B cell (primary cell): ENCODE data around the gene ARRDC1. TPM values are rescaled to one million over a fixed set of nuclear protein-coding genes. Genes with fewer than 3 reads are reported as not detected.

Experiments
- ATAC-seq: fragments of 200-7000 bp; cut with Tn5 transposase; one replicate; pipeline ENCODE4 v1.10.0; 2021; ENCODE audit warnings: low read depth, mild to moderate bottlenecking, moderate number of reproducible peaks, moderate library complexity
- CTCF ChIA-PET: fragments of 350-600 bp; sonication (Branson Sonifier 250); formaldehyde crosslinking; loops from one replicate; lab custom pipeline; 2021; ENCODE audit warnings: antibody characterized with exemption, inconsistent platforms; lab: Charles Lee
- POLR2A ChIA-PET: fragments of 350-600 bp; sonication (Branson Sonifier 250); formaldehyde crosslinking; loops from one replicate; lab custom pipeline; 2021; ENCODE audit warnings: antibody characterized with exemption; lab: Charles Lee
- DNase-seq: peaks from one replicate; pipeline ENCODE4 v3.0.0; 2013
- H2AFZ ChIP-seq: 2 replicates; pipeline ENCODE4 v1.6.1; 2012; ENCODE audit warnings: mild to moderate bottlenecking, low read depth, low read length; ENCODE audit not compliant: insufficient read depth, poor library complexity, severe bottlenecking
- H3K27ac ChIP-seq, 2 donors: 1 replicate in 1 of 2; 2 replicates in 1 of 2; pipeline ENCODE4 v1.5.1; 2012 to 2013; ENCODE audit warnings: low read length in 2 of 2, mild to moderate bottlenecking in 2 of 2, moderate library complexity in 1 of 2
- H3K27me3 ChIP-seq, 4 experiments: fragments of 200-600 bp in 1 of 4; sonication (generic) in 1 of 4; replicated peaks in 1 of 4; 1 replicate in 2 of 4; 2 replicates in 2 of 4; pipeline versions ENCODE4 v1.6.1 to v1.7.0; 2013 to 2016; ENCODE audit warnings: low read length in 3 of 4, mild to moderate bottlenecking in 2 of 4, mixed read lengths in 1 of 4, moderate library complexity in 1 of 4; ENCODE audit not compliant: insufficient read depth in 4 of 4, control insufficient read depth in 3 of 4; ENCODE audit errors: control extremely low read depth in 1 of 4
- H3K36me3 ChIP-seq, 2 experiments: replicated peaks in 1 of 2; 1 replicate in 1 of 2; 2 replicates in 1 of 2; pipeline versions ENCODE4 v1.6.1 to v1.7.1; 2013; ENCODE audit warnings: low read length in 1 of 2; ENCODE audit not compliant: insufficient read depth in 2 of 2, control insufficient read depth in 1 of 2; ENCODE audit errors: control extremely low read depth in 1 of 2, extremely low read depth in 1 of 2
- H3K4me1 ChIP-seq, 2 donors: fragments of 200-600 bp in 1 of 2; sonication (generic) in 1 of 2; 1 replicate in 1 of 2; 2 replicates in 1 of 2; pipeline versions ENCODE4 v1.5.1 to v1.6.1; 2013 to 2017; ENCODE audit warnings: low read length in 2 of 2; ENCODE audit not compliant: control insufficient read depth in 2 of 2, insufficient read depth in 2 of 2
- H3K4me2 ChIP-seq: replicated peaks from 2 replicates; pipeline ENCODE3; 2012; ENCODE audit warnings: mild to moderate bottlenecking, low read depth, low read length; ENCODE audit not compliant: poor library complexity, severe bottlenecking
- H3K4me3 ChIP-seq, 5 experiments: fragments of 200-600 bp in 1 of 5; sonication (generic) in 1 of 5; 1 replicate in 3 of 5; 2 replicates in 2 of 5; pipeline versions ENCODE4 v1.5.1 to v1.7.0; 2011 to 2016; ENCODE audit warnings: low read length in 4 of 5, mild to moderate bottlenecking in 4 of 5, low read depth in 2 of 5, control low read depth in 1 of 5, moderate library complexity in 1 of 5; ENCODE audit not compliant: insufficient read depth in 1 of 5; ENCODE audit errors: control extremely low read depth in 1 of 5, extremely low read depth in 1 of 5
- H3K79me2 ChIP-seq: fragments of 200-600 bp; sonication (generic); one replicate; pipeline ENCODE4 v1.6.0; 2016; ENCODE audit warnings: low read length; ENCODE audit not compliant: control insufficient read depth, insufficient read depth
- H3K9ac ChIP-seq: fragments of 200-600 bp; sonication (generic); 2 replicates; pipeline ENCODE4 v1.6.1; 2017; ENCODE audit warnings: mild to moderate bottlenecking, low read length, moderate library complexity
- H3K9me3 ChIP-seq, 3 donors: one replicate each; pipeline versions ENCODE4 v1.6.1 to v1.7.1; 2013; ENCODE audit warnings: low read length in 2 of 3; ENCODE audit not compliant: control insufficient read depth in 2 of 3, insufficient read depth in 1 of 3; ENCODE audit errors: control extremely low read depth in 1 of 3
- H4K20me1 ChIP-seq: 2 replicates; pipeline ENCODE4 v1.6.0; 2012; ENCODE audit warnings: mild to moderate bottlenecking, low read length; ENCODE audit not compliant: insufficient read depth, control insufficient read depth, poor library complexity, severe bottlenecking
- H3K27ac Mint-ChIP-seq: one replicate; pipeline ENCODE4 v1.8.0; 2021; ENCODE audit warnings: mixed read lengths
- H3K27me3 Mint-ChIP-seq: one replicate; pipeline ENCODE4 v1.8.0; 2021; ENCODE audit warnings: mixed read lengths
- H3K4me1 Mint-ChIP-seq: one replicate; pipeline ENCODE4 v1.8.0; 2021; ENCODE audit warnings: mixed read lengths
- H3K4me3 Mint-ChIP-seq: one replicate; pipeline ENCODE4 v1.8.0; 2021; ENCODE audit warnings: mixed read lengths
- H3K9me3 Mint-ChIP-seq: one replicate; pipeline ENCODE4 v1.8.0; 2022; ENCODE audit warnings: mixed read lengths; ENCODE audit not compliant: insufficient read depth
- EZH2 ChIP-seq: IDR thresholded peaks from 2 replicates; pipeline ENCODE4 v1.6.1; 2012; ENCODE audit warnings: borderline replicate concordance, low read depth, mild to moderate bottlenecking, moderate library complexity, low read length; ENCODE audit not compliant: insufficient read depth, poor library complexity, severe bottlenecking
- WGBS: methylation state at CpG from one replicate; pipeline ENCODE4 v1.1.5; 2013; ENCODE audit warnings: missing lambda C conversion rate; ENCODE audit not compliant: insufficient coverage; 5-methylcytosine and 5-hydroxymethylcytosine counted together
- intact Hi-C: fragments of 100-400 bp; cut with micrococcal nuclease; formaldehyde crosslinking; loops from one replicate; pipeline ENCODE4 v1.10.0; 2022
- polyA plus RNA-seq: library from polyadenylated mRNA; depleted of rRNA; stranded (reverse); fragments of >200 nt; gene quantifications from 2 replicates; pipeline ENCODE4 v1.2.3, GENCODE V29; 2012
- total RNA-seq, 2 donors: library from RNA; stranded (reverse); fragments of 120-200 nt in 1 of 2; gene quantifications; 1 replicate in 1 of 2; 2 replicates in 1 of 2; pipeline versions ENCODE4 v1.2.3 to v1.2.4, GENCODE V29; 2013 to 2022
- TF ChIP-seq, protein P1 (sequence below): fragments of 200-600 bp; IDR thresholded peaks from one replicate; pipeline ENCODE4 v1.8.0; 2022; ENCODE audit warnings: antibody characterized with exemption, mild to moderate bottlenecking

The ARRDC1 gene
- total and polyA plus RNA-seq, 2 donors (not counting 1 experiment from before 2014, with no cell fraction given), result 89.2 to 227 TPM

DNA sequence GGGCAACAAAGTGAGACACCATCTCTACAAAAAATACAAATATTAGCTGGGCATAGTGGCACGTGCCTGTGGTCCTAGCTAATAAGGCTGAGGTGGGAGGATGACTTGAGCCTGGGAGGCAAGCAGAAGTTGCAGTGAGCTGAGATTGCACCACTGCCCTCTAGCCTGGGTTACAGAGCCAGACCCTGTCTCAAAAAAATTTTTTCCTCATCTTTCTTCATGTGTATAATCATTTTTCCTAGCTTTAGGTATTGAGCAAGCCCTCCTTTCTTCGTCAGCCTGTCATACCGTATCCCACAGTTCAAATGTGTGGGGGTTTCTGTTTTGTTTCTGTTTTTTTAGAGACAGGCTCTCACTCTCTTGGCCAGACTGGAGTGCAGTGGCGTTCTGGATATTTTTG, 54.7 kb downstream of the ARRDC1 start:
- H4K20me1 ChIP-seq, result peaks cover 63% of the 10 kb centered on the region
- DNase-seq (no peak), ATAC-seq (no peak)
- WGBS, result no CpG with 5 or more reads among the region's 4 CpGs
- no peaks in the 10 kb centered on the region for H3K9me3 Mint-ChIP-seq
- H3K4me3 Mint-ChIP-seq, result no peak overlapping the region
- intact Hi-C loops, result no loop called here
- H3K4me1 Mint-ChIP-seq, result peaks cover 40% of the 10 kb centered on the region
- H3K27me3 ChIP-seq, result no peaks in the 10 kb centered on the region
- H3K36me3 ChIP-seq, result peaks cover 0 to 17% of the 10 kb centered on the region in 2 experiments
- no peaks in the 10 kb centered on the region for H3K27me3 Mint-ChIP-seq
- ChIA-PET POLR2A (no interaction called here), CTCF (interaction anchor here (1.2 kb wide), 1 partner anchor 23 kb away, joined by 3 read pairs; no protein-coding TSS in a partner anchor)
- peaks cover 91% of the 10 kb centered on the region for H3K79me2 ChIP-seq
- no peak overlapping the region for H3K27ac ChIP-seq
- no peak overlapping the region for H3K27ac Mint-ChIP-seq
- H2AFZ ChIP-seq, result no peak overlapping the region
- H3K9ac ChIP-seq, result no peak overlapping the region
- H3K9me3 ChIP-seq, result no peaks in the 10 kb centered on the region
- no peak overlapping the region for H3K4me3 ChIP-seq
- H3K4me1 ChIP-seq, result peaks cover 11 to 24% of the 10 kb centered on the region in 2 donors
- no peak overlapping the region for H3K4me2 ChIP-seq
- no peak for TF ChIP-seq EZH2
- TF ChIP-seq, protein P1, sequence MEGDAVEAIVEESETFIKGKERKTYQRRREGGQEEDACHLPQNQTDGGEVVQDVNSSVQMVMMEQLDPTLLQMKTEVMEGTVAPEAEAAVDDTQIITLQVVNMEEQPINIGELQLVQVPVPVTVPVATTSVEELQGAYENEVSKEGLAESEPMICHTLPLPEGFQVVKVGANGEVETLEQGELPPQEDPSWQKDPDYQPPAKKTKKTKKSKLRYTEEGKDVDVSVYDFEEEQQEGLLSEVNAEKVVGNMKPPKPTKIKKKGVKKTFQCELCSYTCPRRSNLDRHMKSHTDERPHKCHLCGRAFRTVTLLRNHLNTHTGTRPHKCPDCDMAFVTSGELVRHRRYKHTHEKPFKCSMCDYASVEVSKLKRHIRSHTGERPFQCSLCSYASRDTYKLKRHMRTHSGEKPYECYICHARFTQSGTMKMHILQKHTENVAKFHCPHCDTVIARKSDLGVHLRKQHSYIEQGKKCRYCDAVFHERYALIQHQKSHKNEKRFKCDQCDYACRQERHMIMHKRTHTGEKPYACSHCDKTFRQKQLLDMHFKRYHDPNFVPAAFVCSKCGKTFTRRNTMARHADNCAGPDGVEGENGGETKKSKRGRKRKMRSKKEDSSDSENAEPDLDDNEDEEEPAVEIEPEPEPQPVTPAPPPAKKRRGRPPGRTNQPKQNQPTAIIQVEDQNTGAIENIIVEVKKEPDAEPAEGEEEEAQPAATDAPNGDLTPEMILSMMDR, result no peak

DNA sequence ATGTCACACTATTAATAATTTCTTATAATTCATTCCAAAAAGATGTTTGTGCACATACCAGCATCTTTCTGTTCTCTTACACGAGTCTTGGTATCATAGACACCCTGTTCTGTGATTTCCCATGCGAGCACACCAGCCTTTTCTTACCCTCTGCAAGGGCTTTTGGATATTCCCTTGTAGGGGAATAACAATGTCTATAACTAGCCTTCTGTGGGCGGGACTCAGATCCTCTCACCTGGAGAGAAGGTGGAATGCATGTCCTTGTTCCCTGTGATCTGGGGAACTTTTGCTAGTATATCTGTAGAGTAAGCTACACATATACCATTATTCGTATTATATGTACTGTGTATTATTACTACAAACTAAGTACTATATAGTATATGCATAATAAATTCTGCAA, 58.1 kb downstream of the ARRDC1 start:
- TF ChIP-seq, protein P1, result no peak
- TF ChIP-seq EZH2, result no peak
- Histone ChIP-seq H2AFZ (no peak overlapping the region), H3K4me1 (peaks cover 27 to 34% of the 10 kb centered on the region in 2 donors), H3K36me3 (peaks cover 0 to 18% of the 10 kb centered on the region in 2 experiments), H3K4me2 (no peak overlapping the region), H3K27me3 (no peaks in the 10 kb centered on the region), H3K9me3 (no peaks in the 10 kb centered on the region), H3K79me2 (peaks cover 91% of the 10 kb centered on the region), H3K4me3 (no peak overlapping the region), H3K27ac (no peak overlapping the region), H4K20me1 (peaks cover 75% of the 10 kb centered on the region), H3K9ac (no peak overlapping the region)
- H3K9me3 Mint-ChIP-seq, result no peaks in the 10 kb centered on the region
- CTCF ChIA-PET, result interaction anchor here (0.7 to 2.5 kb wide), 2 partner anchors 9 to 16 kb away, joined by 3 to 6 read pairs; no protein-coding TSS in a partner anchor
- intact Hi-C loops, result no loop called here
- ATAC-seq (no peak), DNase-seq (no peak)
- no peak overlapping the region for H3K4me3 Mint-ChIP-seq
- POLR2A ChIA-PET, result no interaction called here
- no peak overlapping the region for H3K27ac Mint-ChIP-seq
- H3K4me1 Mint-ChIP-seq, result peaks cover 49% of the 10 kb centered on the region
- WGBS, result no CpG with 5 or more reads among the region's 4 CpGs
- no peaks in the 10 kb centered on the region for H3K27me3 Mint-ChIP-seq
